ENCODE data around the gene MAP7D3.

- TF ChIP-seq ZBTB6 (tag by site-specific recombination; IDR thresholded peaks at IDR 0.05) (no peak), ZNF514 (tag by site-specific recombination; IDR thresholded peaks at IDR 0.05) (no peak), ZNF544 (tag by site-specific recombination; IDR thresholded peaks at IDR 0.05) (no peak), CTCF (tag by site-specific recombination; IDR thresholded peaks at IDR 0.05) (no peak), PRDM4 (tag by site-specific recombination; IDR thresholded peaks at IDR 0.05) (no peak), TSHZ1 (tag by site-specific recombination; IDR thresholded peaks at IDR 0.05; ENCODE audit: borderline replicate concordance) (no peak), MZF1 (tag by site-specific recombination; IDR thresholded peaks at IDR 0.05; ENCODE audit: borderline replicate concordance) (no peak), ZNF561 (tag by site-specific recombination; IDR thresholded peaks at IDR 0.05; ENCODE audit: borderline replicate concordance) (no peak), ZNF600 (tag by site-specific recombination; IDR thresholded peaks at IDR 0.05) (no peak), ZNF133 (tag by site-specific recombination; IDR thresholded peaks at IDR 0.05) (no peak), ZNF776 (tag by site-specific recombination; IDR thresholded peaks at IDR 0.05; ENCODE audit: borderline replicate concordance) (no peak), TCF7L2 (IDR thresholded peaks at IDR 0.05; ENCODE audit: borderline replicate concordance, low read depth, low read length) (no peak)
These were observed 18.7 kb upstream of the MAP7D3 start for GRCh38 chrX:136269921-136270320.

Measured in HEK293 (cell line).